GM21825 (cell line): ENCODE results near the gene ZNF831.

ENCODE experiments used
- ATAC-seq: cut with Tn5 transposase; IDR thresholded peaks from one replicate; pipeline ENCODE4 v1.9.1; 2021; ENCODE audit warnings: mild to moderate bottlenecking, moderate library complexity; ENCODE audit not compliant: unreplicated experiment

Gene ZNF831

DNA sequence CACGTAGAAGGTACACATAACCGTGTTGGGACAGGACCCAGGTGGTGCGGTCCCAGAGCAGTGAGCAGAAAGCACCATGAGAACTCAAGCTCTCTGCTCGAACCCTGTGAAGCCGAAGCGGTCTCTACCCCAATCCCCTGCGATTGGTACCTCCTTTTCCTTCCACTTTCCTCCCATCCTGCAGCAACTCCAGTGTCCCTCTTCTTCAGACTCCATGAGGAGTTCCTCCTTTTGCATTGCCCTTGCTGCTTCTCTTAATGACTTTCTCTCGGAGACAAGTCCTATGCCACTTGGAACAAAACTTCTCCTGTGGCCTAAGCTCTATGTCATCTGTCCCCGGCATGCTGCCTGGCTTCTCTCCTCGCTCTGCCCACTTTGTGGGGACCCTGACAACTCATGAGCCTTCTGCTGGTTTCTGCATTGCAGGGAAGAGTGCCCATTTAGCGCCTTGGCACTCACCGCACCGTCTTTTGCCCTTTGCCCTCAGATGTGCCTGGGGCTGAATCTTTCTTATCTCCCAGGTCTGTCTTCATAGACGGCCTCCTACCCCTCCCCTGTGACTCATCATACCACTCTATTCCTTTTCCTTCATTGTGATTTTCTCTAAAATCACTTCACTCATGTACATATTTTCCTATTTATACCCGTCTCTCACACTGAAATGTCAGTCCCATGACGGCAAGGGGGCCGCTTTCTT, 9.2 kb upstream of the ZNF831 start:
- no peak for ATAC-seq

DNA sequence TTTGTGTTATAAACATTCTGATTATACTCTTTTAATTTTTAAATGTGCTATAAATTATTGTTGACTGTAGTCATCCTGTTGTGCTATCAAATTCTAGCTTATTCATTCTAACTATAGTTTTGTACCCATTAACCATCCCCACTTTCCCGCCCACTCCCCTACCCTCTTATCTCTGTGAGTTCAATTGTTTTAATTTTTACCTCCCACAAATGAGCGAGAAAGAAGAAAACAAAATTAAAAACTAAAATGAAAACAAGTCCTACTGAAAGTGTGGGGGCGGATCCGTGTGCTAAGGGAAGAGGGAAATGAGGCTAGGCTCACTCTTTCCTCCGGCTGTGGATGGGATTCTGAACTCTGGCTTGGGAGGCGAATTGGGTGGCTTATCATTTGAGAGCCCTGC, 6.6 kb upstream of the ZNF831 start:
- ATAC-seq, result no peak

DNA sequence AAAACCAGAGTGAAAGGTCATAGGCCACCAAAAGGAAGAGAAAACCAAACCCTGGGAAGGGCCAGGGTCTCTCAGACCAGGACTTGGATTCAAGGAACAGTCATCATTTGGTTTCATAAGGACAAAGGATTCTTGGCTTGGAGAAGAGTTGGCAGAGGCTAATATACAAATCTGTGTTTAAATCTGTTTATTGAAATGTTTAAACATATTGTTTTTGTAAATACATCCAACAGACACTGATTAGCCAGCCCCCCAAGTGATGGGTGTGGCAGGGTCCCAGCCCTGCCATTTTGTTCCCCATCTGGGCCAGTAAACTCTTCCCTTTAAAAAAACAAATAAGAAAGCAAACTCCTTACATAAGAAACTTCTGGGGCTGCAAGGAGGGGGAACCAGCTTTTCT, 6.1 kb upstream of the ZNF831 start:
- ATAC-seq, result no peak

DNA sequence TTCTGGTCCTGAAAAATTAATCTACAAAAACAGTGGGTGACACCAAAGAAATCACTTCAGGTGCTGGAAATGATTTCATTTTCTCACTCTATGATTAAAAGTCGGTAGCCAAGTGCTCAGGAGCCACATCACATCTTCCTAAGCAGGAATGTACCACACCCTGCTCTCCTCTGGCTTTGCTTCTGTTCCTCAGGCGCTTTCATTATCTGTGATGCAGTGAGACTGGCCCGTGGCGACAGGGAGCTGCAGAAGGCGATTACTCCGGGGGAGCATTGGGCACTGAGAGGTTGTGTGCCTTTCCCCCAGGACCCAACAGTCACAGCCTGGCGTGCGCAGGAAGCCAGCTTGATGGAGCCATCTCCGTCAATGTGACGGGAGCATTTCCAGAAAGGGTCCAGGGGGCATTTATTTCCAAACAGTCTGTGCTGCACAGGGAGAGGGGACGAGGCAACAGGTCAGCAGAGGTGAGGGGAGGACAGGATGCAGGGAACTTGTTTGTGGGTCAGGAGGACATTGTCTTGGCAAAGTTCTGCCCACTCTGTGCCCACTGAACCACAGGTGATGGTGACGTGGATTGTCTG, 5.6 kb upstream of the ZNF831 start:
- ATAC-seq, result no peak

DNA sequence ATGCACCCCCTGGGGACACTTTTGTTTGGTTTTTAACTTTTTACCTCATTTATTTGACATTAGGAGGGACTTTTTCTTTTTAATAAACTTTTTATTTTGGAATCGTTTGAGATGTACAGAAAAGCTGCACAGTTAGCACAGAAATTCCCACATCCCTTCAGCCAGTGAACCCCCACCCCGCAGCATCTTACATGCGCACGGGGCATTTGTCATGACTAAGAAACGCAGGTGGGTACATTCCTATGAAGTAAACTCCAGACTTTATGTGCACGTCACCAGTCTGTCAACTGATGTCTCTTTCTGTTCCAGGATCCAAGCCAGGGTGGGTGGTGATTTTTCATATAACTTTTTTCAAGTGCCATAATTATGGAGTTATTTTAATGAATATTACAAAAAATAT, 4.9 kb upstream of the ZNF831 start:
- no peak for ATAC-seq

DNA sequence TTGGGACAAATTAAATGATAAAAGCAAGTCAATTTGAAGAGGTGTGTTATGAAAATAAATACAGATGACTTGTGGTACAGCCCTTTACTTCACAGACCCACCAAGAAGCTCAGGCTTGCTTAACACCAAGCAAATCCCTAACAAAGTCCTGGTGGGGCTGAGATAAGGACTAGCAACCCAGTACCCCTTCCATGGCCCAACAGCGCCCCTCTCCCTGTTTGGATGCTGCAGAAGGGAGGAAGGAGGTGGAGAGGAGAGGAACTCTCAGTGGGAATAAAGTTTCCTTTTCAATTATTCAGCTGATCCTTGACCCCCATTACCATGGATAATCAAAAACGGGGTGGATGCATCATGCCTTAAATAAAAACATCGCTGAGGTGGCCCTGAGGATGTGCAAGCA, 4.5 kb upstream of the ZNF831 start:
- no peak for ATAC-seq

DNA sequence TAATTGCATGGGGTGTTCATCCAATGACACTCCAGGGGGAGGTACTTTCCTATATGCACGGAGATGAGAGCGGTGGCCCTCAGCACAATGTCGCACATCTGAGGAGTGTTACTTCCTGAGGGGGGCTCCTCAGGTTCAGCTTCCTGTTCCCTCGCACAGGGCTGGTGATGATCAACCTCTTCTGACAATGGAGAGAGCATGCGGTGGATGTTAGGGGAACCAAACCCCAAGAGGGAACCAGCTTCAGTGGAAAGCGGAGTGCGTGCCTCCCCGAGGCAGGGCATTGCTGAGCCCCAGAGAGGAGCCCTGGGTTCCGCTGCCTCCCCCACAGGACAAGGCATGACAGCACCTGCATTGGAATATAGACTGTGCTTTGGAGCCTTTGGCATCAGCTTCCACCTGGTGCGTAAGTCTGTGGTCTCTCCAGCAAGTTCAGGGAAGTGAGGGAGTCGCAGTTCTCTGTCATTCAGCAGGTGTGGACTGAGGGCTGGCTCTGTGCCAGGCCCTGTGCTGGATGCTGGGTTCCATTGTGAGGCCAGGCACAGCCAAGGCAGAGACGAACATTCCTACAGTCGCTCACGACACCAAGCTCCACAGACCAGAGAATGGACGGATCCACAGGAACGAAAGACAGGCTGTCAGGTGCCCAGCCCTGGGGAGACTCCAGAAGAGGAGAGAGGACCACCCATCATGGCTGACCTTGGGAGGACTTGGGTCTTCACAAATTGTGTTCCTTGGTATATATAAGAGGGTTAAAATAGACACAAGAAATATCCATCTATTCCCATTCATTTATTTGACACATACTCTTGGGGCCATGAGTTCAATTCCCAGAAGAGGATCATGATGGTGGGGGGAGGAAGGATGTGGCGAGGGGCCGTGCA, 3.9 kb upstream of the ZNF831 start:
- no peak for ATAC-seq

DNA sequence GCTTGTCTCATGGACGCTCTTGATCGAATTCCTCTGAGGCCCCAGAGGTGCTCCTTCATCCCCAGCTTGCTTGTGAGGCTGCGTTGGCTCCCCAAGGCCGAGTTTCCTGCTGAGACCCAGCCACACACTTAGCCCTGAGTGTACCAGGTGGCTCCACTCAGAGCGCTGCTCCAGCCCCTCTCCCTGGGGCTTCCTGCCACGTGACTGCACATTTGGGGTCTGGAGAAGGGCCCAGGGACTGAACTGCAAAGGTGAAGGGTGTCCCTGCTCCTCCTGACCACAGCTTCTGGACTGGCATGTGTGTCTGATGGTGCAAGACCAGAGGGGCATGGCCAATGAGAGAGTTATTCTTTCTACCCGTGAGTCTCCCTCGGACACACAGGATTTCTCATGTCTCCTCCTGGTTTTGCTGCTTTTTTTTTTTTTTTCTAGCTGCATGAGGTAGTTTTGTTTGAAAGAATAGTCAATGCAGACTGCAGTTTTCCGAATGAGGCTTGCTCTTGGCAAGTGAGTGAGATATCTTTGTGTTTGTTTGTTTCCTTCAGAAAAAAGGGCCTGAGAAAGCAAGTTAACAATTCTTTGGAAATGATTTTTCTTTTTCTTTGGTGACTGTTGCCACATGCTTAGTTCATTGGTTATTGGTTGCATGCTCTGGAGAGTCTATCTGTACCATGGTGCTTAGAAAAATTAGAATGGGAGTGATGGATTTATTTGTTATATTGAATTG, 3.1 kb upstream of the ZNF831 start:
- no peak for ATAC-seq

DNA sequence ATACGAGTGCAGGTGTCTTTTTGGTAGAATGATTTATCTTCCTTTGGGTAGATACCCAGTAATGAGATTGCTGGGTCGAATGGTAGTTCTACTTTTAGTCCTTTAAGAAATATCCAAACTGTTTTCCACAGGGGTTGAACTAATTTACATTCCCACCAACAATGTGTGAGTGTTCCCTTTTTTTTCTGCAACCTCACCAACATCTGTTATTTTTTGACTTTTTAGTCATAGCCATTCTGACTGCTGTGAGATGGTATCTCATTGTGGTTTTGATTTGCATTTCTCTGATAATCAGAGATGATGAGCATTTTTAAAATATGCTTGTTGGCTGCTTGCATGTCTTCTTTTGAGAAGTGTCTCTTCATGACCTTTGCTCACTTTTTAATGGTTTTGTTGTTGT, 1.9 kb upstream of the ZNF831 start:
- no peak for ATAC-seq

DNA sequence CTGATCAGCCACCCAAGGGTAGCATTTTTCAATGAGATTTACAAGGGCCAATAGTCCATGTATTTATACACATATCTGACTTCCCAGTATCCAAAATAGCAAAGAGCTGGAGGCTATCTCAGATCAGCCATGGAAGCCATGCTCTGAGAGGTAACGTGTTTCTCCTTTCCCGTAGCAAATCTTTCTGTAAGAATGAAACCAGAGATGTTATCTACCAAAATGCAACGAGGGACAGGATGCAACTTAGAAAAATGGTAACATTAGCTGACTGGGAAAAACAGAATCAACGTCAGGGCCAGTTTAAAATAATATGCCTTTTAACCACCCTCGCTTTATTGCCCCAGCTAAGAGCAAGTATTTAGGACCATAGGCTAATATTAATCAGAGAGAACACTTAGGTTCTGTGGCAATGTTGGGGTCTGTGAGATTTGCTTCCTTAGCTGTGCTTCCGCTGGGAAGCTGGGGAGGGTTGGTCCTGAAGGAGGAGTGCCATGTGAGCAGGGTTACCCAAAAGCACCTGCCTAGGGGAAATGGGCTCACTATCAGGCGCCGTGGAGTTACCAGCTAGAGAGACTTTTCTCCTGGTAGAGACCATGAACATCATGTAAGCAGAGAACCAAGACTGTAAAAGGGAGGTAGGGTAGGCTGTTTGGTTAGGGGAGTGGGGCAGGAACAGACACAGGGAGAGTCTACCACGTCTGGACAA, 1.2 kb downstream of the ZNF831 start:
- no peak for ATAC-seq

DNA sequence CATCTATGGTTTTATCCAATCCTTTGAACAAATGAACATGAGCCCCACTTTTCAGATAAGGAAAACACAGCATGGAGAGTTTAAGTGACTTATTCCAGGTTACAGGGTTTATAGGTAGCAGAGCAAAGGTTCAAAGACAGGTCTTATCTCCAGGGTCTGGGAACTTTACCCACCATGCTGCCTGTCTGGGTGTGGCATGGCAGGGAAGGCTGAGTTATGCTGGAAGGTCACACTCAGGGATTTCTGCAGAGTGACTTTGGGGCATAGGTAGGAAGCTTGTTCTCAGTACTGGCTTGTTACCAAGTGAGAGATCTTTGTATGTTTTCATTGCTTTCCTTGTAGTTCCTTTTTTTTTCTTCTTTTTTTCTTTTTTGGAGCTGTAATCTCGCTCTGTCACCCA, 1.8 kb downstream of the ZNF831 start:
- no peak for ATAC-seq

DNA sequence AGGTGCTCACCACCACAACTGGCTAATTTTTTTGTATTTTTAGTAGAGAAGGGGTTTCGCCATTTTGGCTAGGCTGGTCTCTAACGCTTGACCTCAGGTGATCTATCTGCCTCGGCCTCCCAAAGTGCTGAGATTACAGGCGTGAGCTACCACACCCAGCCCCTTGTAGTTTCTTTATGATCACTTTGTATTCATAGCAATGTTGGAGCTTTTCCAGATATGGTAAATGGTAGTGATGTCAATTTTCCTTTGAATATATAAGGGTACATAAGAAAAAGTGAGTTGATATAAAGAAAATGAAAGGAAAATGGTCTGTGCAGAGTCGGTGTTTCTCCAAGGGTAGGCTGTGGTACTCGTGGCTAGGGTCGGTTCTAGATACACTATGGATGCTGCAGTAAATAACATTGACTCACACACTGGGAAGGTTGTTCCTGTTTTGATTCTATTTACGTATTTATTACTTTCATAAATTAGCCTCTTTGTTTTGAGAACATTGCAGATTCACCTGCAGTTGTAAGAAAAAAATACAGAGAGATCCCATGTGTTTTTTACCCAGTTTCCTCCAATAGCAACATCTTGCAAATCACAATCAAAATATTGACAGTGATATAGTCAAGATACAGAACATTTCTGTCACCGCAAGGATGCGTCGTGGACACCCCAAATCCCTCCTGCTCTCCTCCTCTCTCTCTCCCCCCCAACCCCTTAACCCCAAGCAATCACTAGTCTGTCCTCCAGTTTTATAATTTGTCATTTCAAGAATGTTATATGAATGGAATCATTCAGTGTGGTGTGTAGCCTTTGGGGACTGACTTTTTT, 2.5 kb downstream of the ZNF831 start:
- no peak for ATAC-seq

DNA sequence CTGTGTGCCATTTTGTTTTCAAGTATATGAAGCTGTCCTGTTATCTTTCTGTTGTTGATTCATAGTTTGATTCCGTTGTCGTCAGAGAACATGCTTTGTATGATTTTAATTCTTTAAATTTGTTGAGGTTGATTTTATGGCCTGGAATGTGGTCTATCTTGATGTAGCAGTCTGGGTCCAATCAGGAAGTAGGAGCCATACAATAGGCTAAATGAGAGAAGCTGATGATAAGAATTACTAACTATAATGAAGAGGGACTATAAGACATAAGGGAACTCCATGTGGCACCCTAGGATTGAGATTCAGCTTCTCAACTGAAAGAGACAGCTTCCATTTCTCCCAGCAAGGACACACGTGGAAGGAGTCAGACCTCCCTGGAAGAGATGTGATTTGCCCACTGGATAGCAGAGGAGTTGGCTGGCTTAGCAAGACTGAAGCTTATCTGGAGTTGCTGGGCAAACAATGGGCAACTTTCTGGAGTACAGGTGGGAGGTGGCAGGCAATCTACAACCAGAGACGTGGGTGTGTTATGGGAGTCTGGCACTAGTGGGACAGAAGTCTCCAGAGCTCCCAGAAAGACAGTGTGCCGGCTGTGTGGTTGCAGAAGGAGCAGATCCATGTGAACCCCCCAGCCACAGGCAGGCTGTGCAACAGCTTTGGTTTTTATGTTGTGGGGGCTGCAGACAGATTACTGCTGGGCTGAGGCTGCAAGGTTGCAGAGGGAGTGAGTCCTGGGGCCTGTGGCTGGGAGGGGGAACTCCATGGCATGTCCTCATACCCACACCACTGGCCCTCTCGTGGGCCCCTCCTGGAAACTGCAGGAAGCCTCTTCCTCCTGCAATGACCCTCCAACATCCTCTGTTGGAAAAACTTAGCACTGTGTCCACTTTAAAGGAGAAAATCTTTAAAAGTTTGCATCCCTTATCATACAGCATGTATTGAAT, 7.1 kb downstream of the ZNF831 start:
- ATAC-seq, result no peak

DNA sequence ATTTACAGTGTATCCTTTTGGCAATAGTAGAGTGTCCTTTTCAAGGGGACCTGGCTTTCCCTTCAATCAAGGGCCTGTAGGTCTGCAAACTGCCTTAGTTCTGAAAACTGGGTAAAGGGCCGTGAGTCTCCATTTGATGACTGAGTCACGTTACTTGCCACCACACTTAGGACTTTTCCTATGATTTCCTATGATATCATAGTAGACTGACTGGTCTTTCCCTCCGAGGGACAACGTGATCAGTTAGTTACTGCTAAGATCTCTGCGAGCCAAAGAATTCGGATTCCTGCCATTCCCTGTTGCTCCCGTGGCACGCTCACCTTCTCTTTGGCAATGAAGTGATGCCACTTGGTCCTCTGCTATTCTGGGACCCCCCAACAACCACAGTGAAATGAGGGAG, 8.4 kb downstream of the ZNF831 start:
- ATAC-seq, result no peak

DNA sequence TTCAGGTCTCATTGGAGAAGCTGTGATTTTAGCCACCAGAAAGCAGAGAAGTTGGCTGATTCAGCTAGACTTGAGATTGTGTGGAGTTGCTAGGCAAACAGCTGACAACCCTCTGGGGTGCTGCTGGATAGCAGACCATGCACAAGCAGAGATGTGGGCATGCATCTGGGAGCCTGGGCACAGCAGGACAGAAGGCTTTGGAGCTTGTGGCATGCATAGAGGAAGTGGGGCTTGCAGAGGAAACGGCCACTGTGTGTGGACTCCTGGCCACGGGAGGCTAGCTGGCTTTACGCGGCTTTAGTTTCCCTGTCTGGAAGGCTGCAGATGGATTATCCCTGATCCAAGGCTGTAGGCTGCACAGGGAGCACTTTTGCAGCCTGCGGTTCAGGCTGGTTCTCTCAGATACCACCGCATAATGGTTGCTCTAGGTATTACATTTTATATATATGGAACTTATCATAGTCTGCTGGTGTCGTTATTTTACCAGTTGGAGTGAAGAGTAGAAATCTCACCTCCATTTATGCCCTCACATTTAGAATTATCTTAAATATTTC, 10.4 kb downstream of the ZNF831 start:
- ATAC-seq, result no peak

DNA sequence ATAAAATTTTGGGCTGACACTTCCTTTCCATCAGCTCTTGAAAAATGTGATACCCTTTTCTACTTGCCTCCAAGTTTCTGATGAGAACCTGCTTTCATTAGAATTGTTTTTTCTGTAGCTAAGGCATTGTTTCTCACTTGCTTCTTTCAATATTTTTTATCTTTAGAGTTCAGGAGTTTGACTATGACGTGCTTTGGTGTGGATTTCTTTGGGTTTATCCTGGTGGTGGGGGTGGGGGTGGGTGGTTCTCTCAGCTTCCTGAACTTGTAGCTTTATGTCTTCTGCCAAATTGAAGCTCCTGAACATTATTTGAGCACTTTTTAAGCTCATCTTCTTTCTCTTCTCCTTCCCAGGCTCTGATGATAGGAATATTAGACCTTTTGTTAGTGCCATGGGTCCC, 11.4 kb downstream of the ZNF831 start:
- no peak for ATAC-seq

DNA sequence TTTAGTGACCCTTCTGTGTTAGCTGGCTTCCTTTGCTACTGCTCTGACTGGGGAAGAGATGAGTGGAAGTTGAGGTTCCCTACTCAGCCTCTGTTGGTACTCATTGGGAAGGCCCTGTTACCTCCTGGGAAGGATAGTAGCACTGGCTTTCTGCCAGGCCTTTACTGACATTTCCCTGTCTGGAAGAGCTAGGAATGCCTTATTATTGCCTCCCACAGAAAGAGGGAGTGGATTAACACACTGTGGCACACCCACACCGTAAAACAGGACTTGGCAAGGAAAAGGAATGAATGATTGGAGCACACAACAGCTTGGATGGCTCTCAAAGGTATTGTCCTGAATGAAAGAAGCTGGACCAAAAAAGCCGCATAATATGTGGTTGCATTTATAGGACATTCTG, 12.2 kb downstream of the ZNF831 start:
- ATAC-seq, result no peak

DNA sequence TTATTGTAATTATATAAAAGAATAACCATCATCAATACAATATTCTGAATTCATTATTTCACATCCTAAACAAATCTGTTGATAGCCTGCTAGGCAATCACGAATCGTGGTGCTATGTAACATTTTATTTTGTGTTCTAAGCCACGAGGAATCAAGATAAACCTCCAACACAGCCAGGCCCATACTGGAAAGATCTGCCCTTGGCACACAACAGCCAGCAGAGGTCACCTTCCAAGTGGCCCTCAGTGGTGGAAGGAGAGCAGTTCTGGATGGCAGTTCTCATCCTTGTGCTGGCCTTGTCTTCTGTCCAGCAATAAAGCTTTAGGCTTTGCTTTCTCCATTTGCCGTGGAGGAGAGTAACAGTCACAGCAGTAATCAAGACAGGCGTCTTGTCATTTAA, 13.2 kb downstream of the ZNF831 start:
- no peak for ATAC-seq
